Endothelial cell of umbilical vein (primary cell): ENCODE measurements around the gene CKAP2. TPM values are rescaled to one million over a fixed set of nuclear protein-coding genes. Genes with fewer than 3 reads are reported as not detected.
A peak's percentile ranks its signal among the peaks of the same experiment; 100 is the strongest.

Experiments
- BruUV-seq: library from RNA; stranded (reverse); fragments of 400-500 nt; replicated peaks from 2 replicates; lab custom pipeline; 2021; lab: Mats Ljungman, UMichigan
- CTCF ChIA-PET: fragments of 300-600, 350-600 bp; sonication (Branson Sonifier 250); formaldehyde crosslinking; loops from one replicate; lab custom pipeline; 2021; ENCODE audit warnings: antibody characterized with exemption, inconsistent platforms; lab: Charles Lee
- POLR2A ChIA-PET: fragments of 300-600, 350-600 bp; sonication (Branson Sonifier 250); formaldehyde crosslinking; loops from one replicate; lab custom pipeline; 2021; ENCODE audit warnings: antibody characterized with exemption, inconsistent platforms; lab: Charles Lee
- DNase-seq: peaks from one replicate; pipeline ENCODE4 v3.0.0-alpha.2; 2011; ENCODE audit warnings: low read depth, low spot score
- FAIRE-seq: peaks from 2 replicates; lab custom pipeline; 2011; peaks lifted over from hg19 to GRCh38; lab: Jason Lieb, UNC
- H2AFZ ChIP-seq: 2 replicates; pipeline ENCODE4 v1.6.0; 2012; ENCODE audit warnings: low read depth, low read length, control low read depth, inconsistent platforms
- H3K27ac ChIP-seq: 2 replicates; pipeline ENCODE4 v1.5.1; 2011; ENCODE audit warnings: low read depth, mild to moderate bottlenecking, control low read depth, low read length, moderate library complexity; ENCODE audit not compliant: insufficient read depth
- H3K27me3 ChIP-seq, 2 experiments: 2 replicates each; pipeline versions ENCODE4 v1.6.0 to v1.6.1; 2011; ENCODE audit warnings: low read length in 2 of 2, mixed read lengths in 1 of 2; ENCODE audit not compliant: control insufficient read depth in 2 of 2, insufficient read depth in 2 of 2
- H3K36me3 ChIP-seq, 2 experiments: 2 replicates in 1 of 2; 3 replicates in 1 of 2; pipeline ENCODE4 v1.5.1; 2011; ENCODE audit warnings: low read length in 2 of 2, mild to moderate bottlenecking in 1 of 2, moderate library complexity in 1 of 2; ENCODE audit not compliant: control insufficient read depth in 2 of 2, insufficient read depth in 2 of 2; ENCODE audit errors: extremely low read depth in 1 of 2
- H3K4me1 ChIP-seq: 3 replicates; pipeline ENCODE4 v1.5.1; 2011; ENCODE audit warnings: mild to moderate bottlenecking, low read length; ENCODE audit not compliant: control insufficient read depth, insufficient read depth; ENCODE audit errors: extremely low read depth
- H3K4me2 ChIP-seq: 2 replicates; pipeline ENCODE4 v1.6.1; 2011; ENCODE audit warnings: low read length, control low read depth, mixed read lengths; ENCODE audit not compliant: insufficient read depth
- H3K4me3 ChIP-seq, 3 experiments: fragments of 200-600 bp in 1 of 3; sonication (generic), shearing (Covaris generic) in 1 of 3; replicated peaks in 1 of 3; 2 replicates each; pipeline ENCODE4 v1.5.1; 2011 to 2016; ENCODE audit warnings: control low read depth in 3 of 3, low read length in 3 of 3, mild to moderate bottlenecking in 2 of 3, inconsistent platforms in 1 of 3, low read depth in 1 of 3, moderate library complexity in 1 of 3; ENCODE audit not compliant: insufficient read depth in 1 of 3
- H3K79me2 ChIP-seq: 2 replicates; pipeline ENCODE4 v1.6.0; 2012; ENCODE audit warnings: low read length, inconsistent platforms; ENCODE audit not compliant: control insufficient read depth, insufficient read depth
- H3K9ac ChIP-seq: replicated peaks from 2 replicates; pipeline ENCODE3; 2011; ENCODE audit warnings: low read length, control low read depth; ENCODE audit not compliant: insufficient read depth; ENCODE audit errors: extremely low read depth
- H3K9me1 ChIP-seq: replicated peaks from 3 replicates; pipeline ENCODE4 v1.6.0; 2011; ENCODE audit warnings: mild to moderate bottlenecking, low read length; ENCODE audit not compliant: control insufficient read depth, insufficient read depth; ENCODE audit errors: extremely low read depth
- H3K9me3 ChIP-seq: replicated peaks from 2 replicates; pipeline ENCODE4 v1.5.1; 2012; ENCODE audit warnings: low read length, inconsistent platforms; ENCODE audit not compliant: control insufficient read depth, insufficient read depth
- H4K20me1 ChIP-seq: replicated peaks from 2 replicates; pipeline ENCODE3; 2011; ENCODE audit warnings: mild to moderate bottlenecking, low read length; ENCODE audit not compliant: control insufficient read depth, insufficient read depth; ENCODE audit errors: extremely low read depth
- CTCF ChIP-seq, 2 donors: IDR thresholded peaks; 1 replicate in 1 of 2; 2 replicates in 1 of 2; pipeline ENCODE4 v1.5.1; 2011; ENCODE audit warnings: low read length in 2 of 2, mild to moderate bottlenecking in 2 of 2, moderate library complexity in 2 of 2, control low read depth in 1 of 2, inconsistent platforms in 1 of 2, low read depth in 1 of 2; ENCODE audit not compliant: insufficient read depth in 1 of 2; ENCODE audit errors: extremely low read depth in 1 of 2
- EZH2 ChIP-seq: IDR thresholded peaks from 2 replicates; pipeline ENCODE4 v1.6.1; 2012; ENCODE audit warnings: borderline replicate concordance, low read depth, mild to moderate bottlenecking, moderate library complexity, low read length, inconsistent platforms; ENCODE audit not compliant: severe bottlenecking
- FOS ChIP-seq: IDR thresholded peaks from 2 replicates; pipeline ENCODE4 v1.6.1; 2011; ENCODE audit warnings: mild to moderate bottlenecking, low read length, moderate library complexity, borderline replicate concordance; ENCODE audit not compliant: insufficient read depth
- GATA2 ChIP-seq: IDR thresholded peaks from 2 replicates; pipeline ENCODE4 v1.7.0; 2011; ENCODE audit warnings: low read depth, mild to moderate bottlenecking, moderate library complexity, mixed read lengths, low read length; ENCODE audit not compliant: insufficient read length, insufficient read depth
- JUN ChIP-seq: IDR thresholded peaks from 2 replicates; pipeline ENCODE4 v1.6.1; 2011; ENCODE audit warnings: borderline replicate concordance, low read depth; ENCODE audit not compliant: insufficient read length, insufficient read depth
- MAX ChIP-seq: IDR thresholded peaks from 2 replicates; pipeline ENCODE4 v1.6.1; 2011; ENCODE audit not compliant: insufficient read depth, insufficient read length
- MYC ChIP-seq: IDR thresholded peaks from one replicate; pipeline ENCODE4 v1.6.1; 2011; ENCODE audit warnings: mild to moderate bottlenecking, low read depth, low read length
- POLR2A ChIP-seq: IDR thresholded peaks from 2 replicates; pipeline ENCODE4 v1.6.1; 2012; ENCODE audit warnings: low read depth, mild to moderate bottlenecking, control low read depth, low read length
- POLR2AphosphoS5 ChIP-seq: IDR thresholded peaks from 2 replicates; pipeline ENCODE4 v1.6.1; 2012; ENCODE audit warnings: low read depth, mild to moderate bottlenecking, control low read depth, low read length, moderate library complexity; ENCODE audit not compliant: insufficient read depth
- dilution Hi-C: fragments of 300-500 bp; cut with MboI; formaldehyde crosslinking; loops from one replicate; pipeline ENCODE4 v1.15.0; 2019; ENCODE audit warnings: low sequenced_read_pairs; ENCODE audit not compliant: extremely low pct_ligation_motif_present
- intact Hi-C: fragments of 100-400 bp; cut with micrococcal nuclease; formaldehyde crosslinking; loops from one replicate; pipeline ENCODE4 v1.10.0; 2022
- polyA plus RNA-seq, 4 experiments: library from polyadenylated mRNA; depleted of rRNA in 3 of 4; stranded (reverse) in 3 of 4; unstranded in 1 of 4; fragments of >200 nt; gene quantifications; 2 replicates each; pipeline versions ENCODE4 v1.2.1 to v1.2.3, GENCODE V29; 2011 to 2012; ENCODE audit warnings: missing spikeins in 1 of 4
- total RNA-seq: library from RNA; stranded (reverse); gene quantifications from 2 replicates; pipeline ENCODE4 v1.2.3, GENCODE V29; 2021

CKAP2 gene
- total and polyA plus RNA-seq, 2 donors (not counting 3 experiments of a cell fraction or from before 2014, with no cell fraction given) = 9.2 to 72.1 TPM

- Histone ChIP-seq H3K27me3 (no peaks in the 10 kb centered on the region), H3K9me3 (no peaks in the 10 kb centered on the region), H3K4me3 (no peak overlapping the region), H3K27ac (peak overlapping the region; percentile 64), H4K20me1 (no peaks in the 10 kb centered on the region), H3K4me2 (no peak overlapping the region), H3K79me2 (no peaks in the 10 kb centered on the region), H3K36me3 (peaks cover 0 to 6% of the 10 kb centered on the region in 2 experiments), H3K9ac (no peak overlapping the region), H2AFZ (no peak overlapping the region), H3K9me1 (no peaks in the 10 kb centered on the region), H3K4me1 (peaks cover 17% of the 10 kb centered on the region)
- FAIRE-seq (no peak), DNase-seq (no peak)
- intact Hi-C loops = loop anchor here (2.0 kb wide), 1 partner anchor 15 kb away; no protein-coding TSS in a partner anchor
- ChIA-PET POLR2A (no interaction called here), CTCF (interaction anchor here (1.2 to 11.9 kb wide), 2 partner anchors 14 to 35 kb away, joined by 4 to 142 read pairs; partner anchors contain the start of gene VPS36)
- BruUV-seq = no TSS peak
- dilution Hi-C loops = no loop called here
- TF ChIP-seq POLR2A (no peak), MAX (no peak), JUN (no peak), CTCF (IDR thresholded peaks at IDR 0.05; ENCODE audit: extremely low read depth in 1 of 2, insufficient read depth in 1 of 2, low read depth in 1 of 2, low read length in 2 of 2) (no peak), POLR2AphosphoS5 (no peak), EZH2 (no peak), MYC (no peak), GATA2 (no peak), FOS (no peak)
These were observed 41.2 kb upstream of the CKAP2 start for GRCh38 chr13:52414051-52414450.
